ENCODE results near the gene SH2D3A.

DNA sequence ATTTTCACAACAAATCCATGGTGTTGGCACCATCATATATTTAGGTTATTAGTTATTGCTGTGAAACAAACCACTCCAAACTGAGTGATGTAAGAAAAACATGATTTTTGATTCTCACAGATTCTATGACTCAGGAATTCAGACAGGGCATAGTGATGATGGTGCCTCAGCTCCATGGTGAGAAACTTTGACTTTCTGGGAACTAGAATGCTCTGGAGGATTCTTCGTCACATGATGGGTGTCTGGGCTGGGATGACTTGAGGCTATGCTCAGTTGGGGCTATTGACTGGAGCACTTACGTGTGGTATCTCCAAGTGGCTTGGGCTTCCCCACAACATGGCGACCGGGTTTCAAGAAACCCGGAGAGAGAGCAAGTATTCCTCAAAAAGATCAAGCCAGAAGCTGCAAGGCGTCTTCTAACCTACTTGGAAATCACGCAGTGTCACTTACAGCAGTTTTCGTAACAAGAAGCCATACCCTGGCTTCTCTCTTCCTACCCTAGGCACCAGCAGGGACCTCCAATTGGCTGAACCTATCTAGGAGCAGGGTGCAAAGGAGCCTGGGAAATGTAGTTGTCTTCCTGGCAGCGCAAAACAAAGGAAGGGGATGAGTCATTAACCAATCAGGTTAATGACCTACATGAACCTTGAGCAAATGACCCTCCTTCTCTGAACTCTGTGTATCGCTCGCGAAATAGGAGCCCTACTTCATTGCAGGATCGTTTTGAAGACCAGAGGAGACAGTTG lies 27.6 kb upstream of the SH2D3A start:
- TF ChIP-seq BRCA1 (IDR thresholded peaks at IDR 0.05; ENCODE audit: low read depth, low read length) (no peak), POLR2A (IDR thresholded peaks at IDR 0.05; ENCODE audit: control extremely low read depth in 1 of 2, low read depth in 2 of 2, low read length in 2 of 2) (no peak), CEBPB (IDR thresholded peaks at IDR 0.05; ENCODE audit: low read depth, low read length) (no peak), CHD2 (IDR thresholded peaks at IDR 0.05; ENCODE audit: low read length) (no peak), BCL11A (IDR thresholded peaks at IDR 0.05; ENCODE audit: low read depth in 2 of 2, low read length in 2 of 2) (no peak), YY1 (IDR thresholded peaks at IDR 0.05; ENCODE audit: low read depth, low read length) (0 out of 2 replicates have a peak, but pooled peaks have one; percentile 28), JUND (IDR thresholded peaks at IDR 0.05; ENCODE audit: low read length) (no peak), EGR1 (IDR thresholded peaks at IDR 0.05; ENCODE audit: borderline replicate concordance, low read depth, low read length) (no peak), SP2 (IDR thresholded peaks at IDR 0.05; ENCODE audit: low read length) (no peak), TBP (IDR thresholded peaks at IDR 0.05; ENCODE audit: low read depth, low read length) (no peak)
- TF ChIP-seq, protein P1, sequence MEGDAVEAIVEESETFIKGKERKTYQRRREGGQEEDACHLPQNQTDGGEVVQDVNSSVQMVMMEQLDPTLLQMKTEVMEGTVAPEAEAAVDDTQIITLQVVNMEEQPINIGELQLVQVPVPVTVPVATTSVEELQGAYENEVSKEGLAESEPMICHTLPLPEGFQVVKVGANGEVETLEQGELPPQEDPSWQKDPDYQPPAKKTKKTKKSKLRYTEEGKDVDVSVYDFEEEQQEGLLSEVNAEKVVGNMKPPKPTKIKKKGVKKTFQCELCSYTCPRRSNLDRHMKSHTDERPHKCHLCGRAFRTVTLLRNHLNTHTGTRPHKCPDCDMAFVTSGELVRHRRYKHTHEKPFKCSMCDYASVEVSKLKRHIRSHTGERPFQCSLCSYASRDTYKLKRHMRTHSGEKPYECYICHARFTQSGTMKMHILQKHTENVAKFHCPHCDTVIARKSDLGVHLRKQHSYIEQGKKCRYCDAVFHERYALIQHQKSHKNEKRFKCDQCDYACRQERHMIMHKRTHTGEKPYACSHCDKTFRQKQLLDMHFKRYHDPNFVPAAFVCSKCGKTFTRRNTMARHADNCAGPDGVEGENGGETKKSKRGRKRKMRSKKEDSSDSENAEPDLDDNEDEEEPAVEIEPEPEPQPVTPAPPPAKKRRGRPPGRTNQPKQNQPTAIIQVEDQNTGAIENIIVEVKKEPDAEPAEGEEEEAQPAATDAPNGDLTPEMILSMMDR (IDR thresholded peaks at IDR 0.05; ENCODE audit: control extremely low read depth in 1 of 3, insufficient read depth in 1 of 3, low read depth in 1 of 3, low read length in 3 of 3): no peak
- TF ChIP-seq, protein P2, sequence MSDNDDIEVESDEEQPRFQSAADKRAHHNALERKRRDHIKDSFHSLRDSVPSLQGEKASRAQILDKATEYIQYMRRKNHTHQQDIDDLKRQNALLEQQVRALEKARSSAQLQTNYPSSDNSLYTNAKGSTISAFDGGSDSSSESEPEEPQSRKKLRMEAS (IDR thresholded peaks at IDR 0.05): no peak

Data from H1 (cell line).